Central memory CD8-positive, alpha-beta T cell (primary cell): Measurements from ENCODE around the gene SNAI3.
"Not testable (repeated sequence)": the region's sequence is repeated elsewhere in the genome, so short reads cannot be mapped to it uniquely, and the experiment has no call there.

Experiments used
- ATAC-seq: fragments of 150-1000 bp; cut with Tn5 transposase; replicated peaks from 2 replicates; pipeline ENCODE4 v1.10.0; 2022; ENCODE audit warnings: mild to moderate bottlenecking, moderate FRiP score, moderate number of reproducible peaks; ENCODE audit not compliant: poor library complexity, severe bottlenecking; ENCODE audit errors: extremely low read depth
- DNase-seq, 2 donors: peaks; one replicate each; pipeline ENCODE4 v3.0.0; 2021; ENCODE audit warnings: low spot score in 2 of 2
- H3K27ac Mint-ChIP-seq: one replicate; pipeline ENCODE4 v1.8.0; 2022; ENCODE audit warnings: low read depth, mild to moderate bottlenecking, moderate library complexity, mixed read lengths
- H3K27me3 Mint-ChIP-seq: one replicate; pipeline ENCODE4 v1.8.0; 2022; ENCODE audit warnings: mixed read lengths
- H3K36me3 Mint-ChIP-seq: one replicate; pipeline ENCODE4 v1.8.0; 2022; ENCODE audit warnings: mild to moderate bottlenecking, moderate library complexity, mixed read lengths; ENCODE audit not compliant: insufficient read depth
- H3K4me1 Mint-ChIP-seq: one replicate; pipeline ENCODE4 v1.8.0; 2022; ENCODE audit warnings: mixed read lengths
- H3K4me3 Mint-ChIP-seq: one replicate; pipeline ENCODE4 v1.8.0; 2022; ENCODE audit warnings: mild to moderate bottlenecking, moderate library complexity, mixed read lengths
- H3K9me3 Mint-ChIP-seq: one replicate; pipeline ENCODE4 v1.8.0; 2022; ENCODE audit warnings: mixed read lengths

The SNAI3 gene

GRCh38 chr16:88676502-88677242, 9.6 kb downstream of the SNAI3 start:
- H3K4me1 Mint-ChIP-seq = peaks cover 3% of the 10 kb centered on the region
- H3K4me3 Mint-ChIP-seq = no peak overlapping the region
- DNase-seq (no peak), ATAC-seq (no peak)
- H3K27me3 Mint-ChIP-seq = no peaks in the 10 kb centered on the region
- H3K36me3 Mint-ChIP-seq = peaks cover 8% of the 10 kb centered on the region
- no peak overlapping the region for H3K27ac Mint-ChIP-seq
- H3K9me3 Mint-ChIP-seq = no peaks in the 10 kb centered on the region

DNA sequence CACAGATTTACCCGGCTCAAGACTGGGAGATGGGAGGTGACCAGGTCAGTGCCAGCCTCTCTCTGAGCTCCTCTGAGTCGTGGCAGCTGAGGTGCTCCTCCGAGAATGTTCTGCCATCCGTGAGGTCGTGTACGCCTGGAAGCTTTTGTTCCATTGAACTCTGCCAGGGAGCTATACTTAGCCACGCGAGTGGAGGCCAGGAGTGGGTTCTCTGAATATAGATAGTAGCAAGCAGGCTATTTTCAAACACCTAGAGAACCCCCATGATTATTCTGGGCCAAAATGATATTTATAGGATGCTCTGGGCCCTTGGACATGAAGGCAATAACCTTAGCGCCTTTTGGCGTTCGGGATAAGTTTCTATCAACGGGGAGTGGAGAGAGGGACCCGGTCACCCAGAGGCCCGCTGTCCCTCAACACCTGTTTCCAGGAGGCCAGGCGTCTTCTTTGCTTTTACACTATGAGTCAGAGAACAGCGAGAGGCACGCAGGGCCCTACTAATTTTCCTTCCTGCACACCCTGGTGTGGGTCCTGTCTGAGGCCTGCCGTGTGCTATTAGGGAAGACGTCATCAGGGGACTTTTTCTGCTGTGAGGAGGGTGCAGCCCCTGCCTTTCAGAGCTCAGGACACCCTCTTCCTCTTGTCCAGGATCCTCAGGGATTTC, 12.5 kb downstream of the SNAI3 start:
- H3K27ac Mint-ChIP-seq = no peak overlapping the region
- ATAC-seq (no peak), DNase-seq (no peak)
- no peaks in the 10 kb centered on the region for H3K27me3 Mint-ChIP-seq
- H3K36me3 Mint-ChIP-seq = no peaks in the 10 kb centered on the region
- H3K4me1 Mint-ChIP-seq = no peaks in the 10 kb centered on the region
- no peaks in the 10 kb centered on the region for H3K9me3 Mint-ChIP-seq
- no peak overlapping the region for H3K4me3 Mint-ChIP-seq

- Mint-ChIP-seq H3K27me3 (no peaks in the 10 kb centered on the region), H3K27ac (no peak overlapping the region), H3K4me1 (no peaks in the 10 kb centered on the region), H3K36me3 (peaks cover 1% of the 10 kb centered on the region), H3K9me3 (no peaks in the 10 kb centered on the region), H3K4me3 (no peak overlapping the region)
- DNase-seq (no peak), ATAC-seq (no peak)
Observed at GRCh38 chr16:88672776-88673175, 13.5 kb downstream of the SNAI3 start.

DNA sequence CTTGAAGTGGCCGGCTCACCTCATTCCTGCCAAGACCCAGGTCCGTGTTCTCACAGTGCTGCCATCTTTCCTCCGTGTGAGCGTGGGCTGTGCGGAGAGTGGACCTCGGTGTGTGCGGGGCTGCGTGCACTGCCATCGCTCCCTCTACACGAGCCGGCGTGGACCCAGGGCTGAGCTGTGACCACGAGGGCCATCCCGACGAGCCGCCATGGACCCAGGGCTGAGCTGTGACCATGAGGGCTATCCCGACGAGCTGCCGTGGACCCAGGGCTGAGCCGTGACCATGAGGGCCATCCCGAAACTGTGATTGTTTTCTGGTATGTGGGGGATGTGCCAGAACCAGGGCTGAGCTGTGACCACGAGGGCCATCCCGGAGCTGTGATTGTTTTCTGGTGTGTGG, 14.5 kb downstream of the SNAI3 start:
- DNase-seq (no peak), ATAC-seq (no peak)
- Mint-ChIP-seq H3K27ac (no peak overlapping the region), H3K9me3 (no peaks in the 10 kb centered on the region), H3K36me3 (peaks cover 4% of the 10 kb centered on the region), H3K4me1 (no peaks in the 10 kb centered on the region), H3K27me3 (no peaks in the 10 kb centered on the region), H3K4me3 (no peak overlapping the region)

GRCh38 chr16:88669980-88670379, 16.3 kb downstream of the SNAI3 start:
- no peak for ATAC-seq
- H3K4me1 Mint-ChIP-seq = no peaks in the 10 kb centered on the region
- no peak overlapping the region for H3K27ac Mint-ChIP-seq
- no peaks in the 10 kb centered on the region for H3K9me3 Mint-ChIP-seq
- H3K27me3 Mint-ChIP-seq = no peaks in the 10 kb centered on the region
- H3K4me3 Mint-ChIP-seq = no peak overlapping the region
- DNase-seq = no peak
- H3K36me3 Mint-ChIP-seq = peaks cover 4% of the 10 kb centered on the region

DNA sequence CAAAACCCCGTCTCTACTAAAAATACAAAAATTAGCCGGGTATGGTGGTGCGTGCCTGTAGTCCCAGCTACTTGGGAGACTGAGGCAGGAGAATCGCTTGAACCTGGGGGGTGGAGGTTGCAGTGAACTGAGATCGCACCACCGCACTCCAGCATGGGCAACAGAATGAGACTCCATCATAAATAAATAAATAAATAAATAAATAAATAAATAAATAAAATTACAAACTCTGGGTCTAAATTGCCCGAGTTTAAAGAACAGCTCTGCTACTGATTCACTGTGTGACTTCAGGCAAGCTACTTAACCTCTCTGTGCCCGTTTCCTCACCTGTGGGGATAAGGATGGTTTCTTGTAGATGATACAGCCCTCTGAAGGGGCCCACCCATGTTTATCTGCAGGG, 16.8 kb downstream of the SNAI3 start:
- H3K36me3 Mint-ChIP-seq, H3K4me1 Mint-ChIP-seq, DNase-seq, H3K9me3 Mint-ChIP-seq, H3K27me3 Mint-ChIP-seq, H3K27ac Mint-ChIP-seq, H3K4me3 Mint-ChIP-seq, ATAC-seq: not testable (repeated sequence)

- no peak overlapping the region for H3K27ac Mint-ChIP-seq
- no peaks in the 10 kb centered on the region for H3K4me1 Mint-ChIP-seq
- peaks cover 9% of the 10 kb centered on the region for H3K36me3 Mint-ChIP-seq
- no peaks in the 10 kb centered on the region for H3K27me3 Mint-ChIP-seq
- no peak overlapping the region for H3K4me3 Mint-ChIP-seq
- no peaks in the 10 kb centered on the region for H3K9me3 Mint-ChIP-seq
- DNase-seq (no peak), ATAC-seq (no peak)
Observed at GRCh38 chr16:88667461-88667860, 18.8 kb downstream of the SNAI3 start.

- no peaks in the 10 kb centered on the region for H3K27me3 Mint-ChIP-seq
- H3K9me3 Mint-ChIP-seq = no peaks in the 10 kb centered on the region
- H3K4me3 Mint-ChIP-seq = no peak overlapping the region
- ATAC-seq = no peak
- H3K36me3 Mint-ChIP-seq = peaks cover 10% of the 10 kb centered on the region
- no peak overlapping the region for H3K27ac Mint-ChIP-seq
- H3K4me1 Mint-ChIP-seq = peaks cover 12% of the 10 kb centered on the region
- DNase-seq = no peak
Observed at GRCh38 chr16:88665570-88665969, 20.7 kb downstream of the SNAI3 start.

DNA sequence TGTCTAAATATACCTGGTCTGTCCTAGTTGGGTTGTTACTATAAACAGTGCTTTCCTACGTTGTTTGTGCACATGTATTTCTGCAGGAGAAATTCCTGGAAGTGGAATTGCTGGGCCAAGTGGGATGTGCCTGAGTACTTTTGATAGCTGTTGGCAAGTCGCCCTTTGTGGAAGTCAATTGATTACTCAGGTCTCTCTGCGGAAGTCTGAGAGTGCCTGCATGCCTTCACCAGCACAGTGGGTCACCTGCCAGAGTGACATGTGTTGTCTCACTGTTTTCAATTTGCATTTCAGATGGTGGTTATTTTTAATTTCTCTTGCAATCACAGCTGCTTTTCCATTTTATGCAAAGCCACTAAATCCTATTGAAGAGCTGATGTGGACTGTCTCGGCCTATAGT, 21.2 kb downstream of the SNAI3 start:
- H3K36me3 Mint-ChIP-seq = peaks cover 10% of the 10 kb centered on the region
- ATAC-seq = no peak
- no peak overlapping the region for H3K27ac Mint-ChIP-seq
- no peak for DNase-seq
- peaks cover 12% of the 10 kb centered on the region for H3K4me1 Mint-ChIP-seq
- H3K9me3 Mint-ChIP-seq = no peaks in the 10 kb centered on the region
- H3K27me3 Mint-ChIP-seq = no peaks in the 10 kb centered on the region
- H3K4me3 Mint-ChIP-seq = peak overlapping the region; percentile 37

- peaks cover 8% of the 10 kb centered on the region for H3K36me3 Mint-ChIP-seq
- H3K27me3 Mint-ChIP-seq = no peaks in the 10 kb centered on the region
- H3K9me3 Mint-ChIP-seq = no peaks in the 10 kb centered on the region
- peak; percentile 99 for ATAC-seq
- peak within 1 kb of the TSS; percentile 86 for H3K4me3 Mint-ChIP-seq
- peaks cover 12% of the 10 kb centered on the region for H3K4me1 Mint-ChIP-seq
- peak; percentile 87 to 92 for DNase-seq
- H3K27ac Mint-ChIP-seq = peak within 1 kb of the TSS; percentile 92
Observed at GRCh38 chr16:88662843-88663606, 23.3 kb downstream of the SNAI3 start, which contains the start of gene MVD. Gene MVD, minus strand, starts transcription at chr16:88663091. Its CDS starts 11 bp downstream, at chr16:88663080.

DNA sequence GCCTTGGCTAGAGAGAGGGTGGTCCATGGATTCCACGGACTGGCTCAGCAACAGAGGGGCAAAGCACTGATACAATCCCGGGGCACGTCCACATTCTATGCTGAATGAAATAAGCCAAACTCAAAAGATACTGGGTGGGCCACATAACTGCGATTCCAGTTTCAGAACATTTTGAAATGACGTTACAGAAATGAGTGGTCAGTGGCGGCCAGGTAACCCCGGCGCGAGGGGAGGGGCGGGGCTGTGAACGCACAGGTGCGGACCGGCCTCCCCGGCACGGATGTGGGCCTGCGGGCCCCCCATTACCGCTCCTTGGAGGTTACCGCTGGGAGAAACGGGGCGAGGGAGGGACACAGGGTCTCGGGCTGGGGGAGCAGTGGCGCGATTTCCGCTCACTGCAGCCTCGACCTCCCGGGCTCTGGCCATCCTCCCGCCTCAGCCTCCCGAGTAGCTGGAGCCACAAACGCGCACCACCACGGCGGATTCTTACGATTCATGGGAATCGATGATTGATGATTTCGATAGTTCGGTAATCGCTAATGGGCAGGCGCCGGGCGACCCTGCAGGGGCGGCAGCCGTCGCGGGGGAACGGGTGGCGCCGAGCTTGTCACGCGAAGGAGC, 24.0 kb downstream of the SNAI3 start:
- Mint-ChIP-seq H3K4me1 (peaks cover 12% of the 10 kb centered on the region), H3K9me3 (no peaks in the 10 kb centered on the region), H3K27ac (peak overlapping the region; percentile 92), H3K36me3 (peaks cover 8% of the 10 kb centered on the region), H3K27me3 (no peaks in the 10 kb centered on the region), H3K4me3 (peak overlapping the region; percentile 86)
- ATAC-seq = peak; percentile 1
- DNase-seq = no peak

DNA sequence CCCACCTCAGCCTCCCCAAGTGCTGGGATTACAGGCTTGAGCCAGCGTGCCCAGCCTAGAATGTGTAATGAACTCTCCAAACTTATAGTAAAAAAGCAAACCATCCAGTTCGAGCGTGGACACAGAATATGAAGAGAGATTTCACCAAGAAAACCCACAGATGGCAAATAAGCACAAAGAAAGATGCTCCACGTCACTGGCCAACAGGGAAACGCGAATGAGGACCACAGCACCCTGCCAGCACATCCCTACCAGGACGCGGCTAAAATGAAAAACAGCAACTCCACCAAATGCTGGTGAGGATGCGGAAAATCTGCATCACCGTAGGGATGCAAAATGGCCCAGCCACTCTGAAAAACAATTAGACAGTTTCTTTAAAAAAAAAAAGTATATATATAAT, 24.8 kb downstream of the SNAI3 start:
- no peak for ATAC-seq
- no peaks in the 10 kb centered on the region for H3K9me3 Mint-ChIP-seq
- H3K4me3 Mint-ChIP-seq = peak overlapping the region; percentile 86
- H3K27me3 Mint-ChIP-seq = no peaks in the 10 kb centered on the region
- H3K27ac Mint-ChIP-seq = peak overlapping the region; percentile 80
- DNase-seq = no peak
- peaks cover 12% of the 10 kb centered on the region for H3K4me1 Mint-ChIP-seq
- peaks cover 6% of the 10 kb centered on the region for H3K36me3 Mint-ChIP-seq
